NT2/D1 (cell line): ENCODE measurements around the gene PRKAG2.

Experiments
- DNase-seq: peaks from one replicate; pipeline ENCODE4 v3.0.0-alpha.2; 2011; ENCODE audit warnings: low read depth, low spot score
- H3K27me3 ChIP-seq: 2 replicates; pipeline ENCODE4 v1.6.0; 2011; ENCODE audit warnings: mild to moderate bottlenecking; ENCODE audit not compliant: insufficient read length, insufficient read depth
- H3K36me3 ChIP-seq: 2 replicates; pipeline ENCODE4 v1.6.1; 2011; ENCODE audit warnings: mild to moderate bottlenecking, low read length, mixed read lengths; ENCODE audit not compliant: insufficient read depth, insufficient read length
- H3K4me1 ChIP-seq: 2 replicates; pipeline ENCODE4 v1.5.1; 2011; ENCODE audit not compliant: insufficient read depth, insufficient read length
- H3K4me3 ChIP-seq: 2 replicates; pipeline ENCODE4 v1.5.1; 2011; ENCODE audit warnings: low read depth; ENCODE audit not compliant: insufficient read length
- H3K9ac ChIP-seq: 2 replicates; pipeline ENCODE4 v1.6.0; 2011; ENCODE audit warnings: low read depth; ENCODE audit not compliant: insufficient read length
- H3K9me3 ChIP-seq: 2 replicates; pipeline ENCODE4 v1.5.1; 2011; ENCODE audit warnings: mild to moderate bottlenecking, low read length; ENCODE audit not compliant: insufficient read depth
- SUZ12 ChIP-seq: IDR thresholded peaks from 2 replicates; pipeline ENCODE4 v1.6.1; 2011; ENCODE audit not compliant: insufficient read length, insufficient read depth; ENCODE audit errors: extremely low read depth
- YY1 ChIP-seq: IDR thresholded peaks from 2 replicates; pipeline ENCODE4 v1.6.1; 2011; ENCODE audit not compliant: insufficient read length, insufficient read depth
- ZNF274 ChIP-seq: IDR thresholded peaks from 2 replicates; pipeline ENCODE4 v1.6.1; 2011; ENCODE audit warnings: mild to moderate bottlenecking, low read depth, low read length

The PRKAG2 gene

GRCh38 chr7:151837285-151838042 is 39.5 kb downstream of the PRKAG2 start:
- Histone ChIP-seq H3K27me3 (no peaks in the 10 kb centered on the region), H3K9me3 (no peaks in the 10 kb centered on the region), H3K4me3 (no peak overlapping the region), H3K4me1 (peaks cover 14% of the 10 kb centered on the region), H3K36me3 (no peaks in the 10 kb centered on the region), H3K9ac (peak overlapping the region; percentile 44)
- no peak for DNase-seq
- TF ChIP-seq ZNF274 (no peak), YY1 (no peak), SUZ12 (no peak)

- TF ChIP-seq SUZ12 (no peak), YY1 (no peak), ZNF274 (no peak)
- DNase-seq = no peak
Observed at GRCh38 chr7:151836927-151837205, 40.0 kb downstream of the PRKAG2 start.

GRCh38 chr7:151836191-151836926 is 40.6 kb downstream of the PRKAG2 start:
- Histone ChIP-seq H3K9me3 (no peaks in the 10 kb centered on the region), H3K9ac (no peak overlapping the region), H3K27me3 (no peaks in the 10 kb centered on the region), H3K36me3 (no peaks in the 10 kb centered on the region), H3K4me1 (peaks cover 14% of the 10 kb centered on the region), H3K4me3 (no peak overlapping the region)
- DNase-seq = no peak
- TF ChIP-seq SUZ12 = no peak
- no peak for TF ChIP-seq ZNF274
- TF ChIP-seq YY1 = no peak

More at GRCh38 chr7:151836927-151837205, 40.0 kb downstream of the PRKAG2 start:
- H3K27me3 ChIP-seq = no peaks in the 10 kb centered on the region
- H3K4me1 ChIP-seq = peaks cover 14% of the 10 kb centered on the region
- no peaks in the 10 kb centered on the region for H3K9me3 ChIP-seq
- no peak overlapping the region for H3K9ac ChIP-seq
- H3K4me3 ChIP-seq = no peak overlapping the region
- H3K36me3 ChIP-seq = no peaks in the 10 kb centered on the region

- Histone ChIP-seq H3K9me3 (no peaks in the 10 kb centered on the region), H3K36me3 (no peaks in the 10 kb centered on the region), H3K27me3 (no peaks in the 10 kb centered on the region), H3K9ac (no peak overlapping the region), H3K4me1 (peaks cover 14% of the 10 kb centered on the region), H3K4me3 (no peak overlapping the region)
- TF ChIP-seq SUZ12 (no peak), YY1 (no peak), ZNF274 (no peak)
- no peak for DNase-seq
Observed at GRCh38 chr7:151835636-151836035, 41.3 kb downstream of the PRKAG2 start.

GRCh38 chr7:151834271-151835035 is 42.5 kb downstream of the PRKAG2 start:
- no peak for TF ChIP-seq SUZ12
- no peak for TF ChIP-seq ZNF274
- TF ChIP-seq YY1 = no peak
- Histone ChIP-seq H3K4me3 (no peak overlapping the region), H3K36me3 (no peaks in the 10 kb centered on the region), H3K9ac (no peak overlapping the region), H3K4me1 (peaks cover 14% of the 10 kb centered on the region), H3K9me3 (no peaks in the 10 kb centered on the region), H3K27me3 (no peaks in the 10 kb centered on the region)
- no peak for DNase-seq

GRCh38 chr7:151833691-151834090 is 43.2 kb downstream of the PRKAG2 start:
- no peaks in the 10 kb centered on the region for H3K9me3 ChIP-seq
- no peak overlapping the region for H3K4me3 ChIP-seq
- H3K36me3 ChIP-seq = no peaks in the 10 kb centered on the region
- no peak for DNase-seq
- H3K27me3 ChIP-seq = no peaks in the 10 kb centered on the region
- TF ChIP-seq SUZ12 (no peak), YY1 (no peak), ZNF274 (no peak)
- H3K9ac ChIP-seq = no peak overlapping the region
- peaks cover 14% of the 10 kb centered on the region for H3K4me1 ChIP-seq

GRCh38 chr7:151833213-151833651 is 43.7 kb downstream of the PRKAG2 start:
- H3K9ac ChIP-seq = no peak overlapping the region
- H3K4me1 ChIP-seq = peaks cover 13% of the 10 kb centered on the region
- H3K36me3 ChIP-seq = no peaks in the 10 kb centered on the region
- TF ChIP-seq ZNF274 (no peak), YY1 (no peak), SUZ12 (no peak)
- DNase-seq = no peak
- no peaks in the 10 kb centered on the region for H3K9me3 ChIP-seq
- no peak overlapping the region for H3K4me3 ChIP-seq
- H3K27me3 ChIP-seq = no peaks in the 10 kb centered on the region
